Measurements from ENCODE around the gene ZNF148.

DNA sequence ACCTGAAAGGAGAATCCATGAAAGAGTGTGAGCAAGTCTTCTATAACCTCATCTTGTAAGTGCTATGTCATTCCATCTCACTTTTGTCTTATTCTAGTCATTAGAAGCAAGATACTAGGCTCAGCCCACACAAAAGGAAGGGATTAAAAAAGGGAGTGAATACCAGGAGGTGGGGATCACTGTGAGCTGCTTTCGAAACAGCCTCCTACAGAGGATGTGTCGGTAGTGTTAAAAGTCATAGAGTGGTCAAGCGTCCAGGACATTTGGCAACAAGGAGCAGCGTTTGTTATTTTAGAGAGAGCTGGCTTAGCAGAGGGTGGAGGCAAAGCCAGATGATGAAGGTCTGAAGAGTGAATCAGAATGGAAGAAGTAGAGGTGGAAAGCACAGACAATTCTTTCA, 11.7 kb upstream of the ZNF148 start:
- TF ChIP-seq, protein P1, sequence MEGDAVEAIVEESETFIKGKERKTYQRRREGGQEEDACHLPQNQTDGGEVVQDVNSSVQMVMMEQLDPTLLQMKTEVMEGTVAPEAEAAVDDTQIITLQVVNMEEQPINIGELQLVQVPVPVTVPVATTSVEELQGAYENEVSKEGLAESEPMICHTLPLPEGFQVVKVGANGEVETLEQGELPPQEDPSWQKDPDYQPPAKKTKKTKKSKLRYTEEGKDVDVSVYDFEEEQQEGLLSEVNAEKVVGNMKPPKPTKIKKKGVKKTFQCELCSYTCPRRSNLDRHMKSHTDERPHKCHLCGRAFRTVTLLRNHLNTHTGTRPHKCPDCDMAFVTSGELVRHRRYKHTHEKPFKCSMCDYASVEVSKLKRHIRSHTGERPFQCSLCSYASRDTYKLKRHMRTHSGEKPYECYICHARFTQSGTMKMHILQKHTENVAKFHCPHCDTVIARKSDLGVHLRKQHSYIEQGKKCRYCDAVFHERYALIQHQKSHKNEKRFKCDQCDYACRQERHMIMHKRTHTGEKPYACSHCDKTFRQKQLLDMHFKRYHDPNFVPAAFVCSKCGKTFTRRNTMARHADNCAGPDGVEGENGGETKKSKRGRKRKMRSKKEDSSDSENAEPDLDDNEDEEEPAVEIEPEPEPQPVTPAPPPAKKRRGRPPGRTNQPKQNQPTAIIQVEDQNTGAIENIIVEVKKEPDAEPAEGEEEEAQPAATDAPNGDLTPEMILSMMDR (IDR thresholded peaks at IDR 0.05), result no peak
- TF ChIP-seq POLR2AphosphoS5 (IDR thresholded peaks at IDR 0.05), result no peak
- TF ChIP-seq POLR2A (IDR thresholded peaks at IDR 0.05; ENCODE audit: low read depth), result no peak

Data from esophagus muscularis mucosa (tissue), 3 donors.